CD14-positive monocyte (primary cell): ENCODE data around the gene NLRC5. TPM values are rescaled to one million over a fixed set of nuclear protein-coding genes. Genes with fewer than 3 reads are reported as not detected.

Experiments used
- DNase-seq, 3 donors: peaks; one replicate each; pipeline ENCODE4 v3.0.0-alpha.2; 2011 to 2022
- H2AFZ ChIP-seq: 2 replicates; pipeline ENCODE4 v1.6.0; 2012; ENCODE audit warnings: mild to moderate bottlenecking, low read depth, low read length, inconsistent platforms; ENCODE audit not compliant: insufficient read depth, poor library complexity, severe bottlenecking
- H3K27ac ChIP-seq, 2 donors: 1 replicate in 1 of 2; 2 replicates in 1 of 2; pipeline ENCODE4 v1.5.1; 2012 to 2013; ENCODE audit warnings: low read length in 2 of 2, control low read depth in 1 of 2, inconsistent platforms in 1 of 2, low read depth in 1 of 2, mild to moderate bottlenecking in 1 of 2
- H3K27me3 ChIP-seq, 2 donors: one replicate each; pipeline versions ENCODE4 v1.6.0 to v1.6.1; 2011 to 2013; ENCODE audit warnings: low read length in 2 of 2; ENCODE audit not compliant: control insufficient read depth in 2 of 2, insufficient read depth in 2 of 2
- H3K36me3 ChIP-seq, 2 donors: replicated peaks in 1 of 2; 1 replicate in 1 of 2; 2 replicates in 1 of 2; pipeline versions ENCODE4 v1.5.1 to v1.6.1; 2012 to 2013; ENCODE audit warnings: low read length in 2 of 2, control low read depth in 1 of 2, inconsistent platforms in 1 of 2, mild to moderate bottlenecking in 1 of 2; ENCODE audit not compliant: insufficient read depth in 2 of 2, control insufficient read depth in 1 of 2
- H3K4me1 ChIP-seq, 2 donors: 1 replicate in 1 of 2; 2 replicates in 1 of 2; pipeline versions ENCODE4 v1.5.1 to v1.6.1; 2012 to 2013; ENCODE audit warnings: low read length in 2 of 2, control low read depth in 1 of 2, inconsistent platforms in 1 of 2, mild to moderate bottlenecking in 1 of 2, moderate library complexity in 1 of 2; ENCODE audit not compliant: insufficient read depth in 2 of 2, control insufficient read depth in 1 of 2
- H3K4me2 ChIP-seq: replicated peaks from 2 replicates; pipeline ENCODE3; 2012; ENCODE audit warnings: low read length, moderate library complexity, mild to moderate bottlenecking; ENCODE audit not compliant: poor library complexity, severe bottlenecking; ENCODE audit errors: extremely low read depth
- H3K4me3 ChIP-seq, 3 experiments: fragments of 200-600 bp in 1 of 3; sonication (generic) in 1 of 3; replicated peaks in 1 of 3; 1 replicate in 2 of 3; 2 replicates in 1 of 3; pipeline ENCODE4 v1.5.1; 2011 to 2013; ENCODE audit warnings: low read length in 3 of 3, mild to moderate bottlenecking in 3 of 3, control low read depth in 2 of 3, low read depth in 2 of 3, inconsistent platforms in 1 of 3, moderate library complexity in 1 of 3
- H3K79me2 ChIP-seq: 2 replicates; pipeline ENCODE4 v1.6.0; 2012; ENCODE audit warnings: mild to moderate bottlenecking, control low read depth, inconsistent platforms, low read length, moderate library complexity; ENCODE audit not compliant: insufficient read depth
- H3K9ac ChIP-seq: 2 replicates; pipeline ENCODE4 v1.6.0; 2017; ENCODE audit warnings: low read length, mild to moderate bottlenecking; ENCODE audit not compliant: insufficient read depth, poor library complexity, severe bottlenecking
- H3K9me3 ChIP-seq, 2 donors: replicated peaks in 1 of 2; 1 replicate in 1 of 2; 2 replicates in 1 of 2; pipeline versions ENCODE4 v1.5.1 to v1.6.1; 2012 to 2013; ENCODE audit warnings: low read length in 2 of 2, control low read depth in 1 of 2; ENCODE audit not compliant: control insufficient read depth in 1 of 2, insufficient read depth in 1 of 2
- H4K20me1 ChIP-seq: 2 replicates; pipeline ENCODE4 v1.6.0; 2012; ENCODE audit warnings: mild to moderate bottlenecking, low read length, control low read depth, moderate library complexity; ENCODE audit not compliant: insufficient read depth
- H3K27ac Mint-ChIP-seq, 7 donors: one replicate each; pipeline ENCODE4 v1.8.0; 2020; ENCODE audit warnings: mild to moderate bottlenecking in 7 of 7, mixed read lengths in 7 of 7, moderate library complexity in 6 of 7, inconsistent platforms in 2 of 7
- H3K27me3 Mint-ChIP-seq, 3 donors: one replicate each; pipeline ENCODE4 v1.8.0; 2021 to 2022; ENCODE audit warnings: low read depth in 3 of 3, mild to moderate bottlenecking in 3 of 3, mixed read lengths in 3 of 3, moderate library complexity in 3 of 3, inconsistent platforms in 1 of 3
- H3K36me3 Mint-ChIP-seq, 2 donors: one replicate each; pipeline ENCODE4 v1.8.0; 2020; ENCODE audit warnings: mixed read lengths in 2 of 2, inconsistent platforms in 1 of 2, mild to moderate bottlenecking in 1 of 2
- H3K4me1 Mint-ChIP-seq: one replicate; pipeline ENCODE4 v1.8.0; 2020; ENCODE audit warnings: mild to moderate bottlenecking, mixed read lengths
- H3K4me3 Mint-ChIP-seq, 2 donors: one replicate each; pipeline ENCODE4 v1.8.0; 2020; ENCODE audit warnings: mild to moderate bottlenecking in 2 of 2, mixed read lengths in 2 of 2, moderate library complexity in 1 of 2
- H3K9me3 Mint-ChIP-seq, 7 donors: one replicate each; pipeline ENCODE4 v1.8.0; 2020 to 2022; ENCODE audit warnings: mixed read lengths in 7 of 7, mild to moderate bottlenecking in 6 of 7, moderate library complexity in 6 of 7, inconsistent platforms in 2 of 7
- CTCF ChIP-seq: fragments of 200-600 bp; IDR thresholded peaks from one replicate; pipeline ENCODE4 v1.8.0; 2022; ENCODE audit warnings: antibody characterized with exemption, mild to moderate bottlenecking
- WGBS: methylation state at CpG from one replicate; pipeline ENCODE4 v1.1.5; 2013; ENCODE audit warnings: missing lambda C conversion rate; ENCODE audit not compliant: insufficient coverage; 5-methylcytosine and 5-hydroxymethylcytosine counted together
- intact Hi-C, 2 donors: fragments of 100-400 bp; cut with micrococcal nuclease; formaldehyde crosslinking; loops; one replicate each; pipeline versions ENCODE4 v1.15.0 to v1.15.1; 2023
- polyA plus RNA-seq, 3 donors: library from polyadenylated mRNA; depleted of rRNA in 1 of 3; unstranded in 2 of 3; stranded (reverse) in 1 of 3; fragments of 300-500 nt in 2 of 3; fragments of >200 nt in 1 of 3; fragmentation: Illumina TruSeq in 2 of 3; gene quantifications; 1 replicate in 2 of 3; 2 replicates in 1 of 3; pipeline ENCODE4 v1.2.3, GENCODE V29; 2012 to 2021

NLRC5 gene
- polyA plus RNA-seq, 3 donors, result 10.3 to 171 (median 21.6) TPM

GRCh38 chr16:57130950-57131321 lies 141.6 kb downstream of the NLRC5 start:
- no peaks in the 10 kb centered on the region for H3K9me3 ChIP-seq
- H3K4me1 ChIP-seq, result no peaks in the 10 kb centered on the region
- H2AFZ ChIP-seq, result no peak overlapping the region
- H3K27ac ChIP-seq, result no peak overlapping the region
- peaks cover 39 to 81% of the 10 kb centered on the region in 2 donors for H3K36me3 ChIP-seq
- no peak overlapping the region for H3K4me2 ChIP-seq
- TF ChIP-seq CTCF, result no peak
- WGBS, result 100% methylated on average over 6 of the region's 6 CpGs
- H3K9ac ChIP-seq, result no peak overlapping the region
- DNase-seq, result no peak
- no peaks in the 10 kb centered on the region for H3K27me3 ChIP-seq
- Mint-ChIP-seq H3K4me3 (no peak overlapping the region), H3K27ac (peak overlapping the region in 2 of 7 donors; percentile 15 to 30), H3K4me1 (peaks cover 5% of the 10 kb centered on the region), H3K36me3 (peaks cover 44 to 62% of the 10 kb centered on the region in 2 donors), H3K27me3 (no peaks in the 10 kb centered on the region), H3K9me3 (no peaks in the 10 kb centered on the region)
- H3K79me2 ChIP-seq, result no peaks in the 10 kb centered on the region
- intact Hi-C loops, result no loop called here
- H4K20me1 ChIP-seq, result no peaks in the 10 kb centered on the region
- H3K4me3 ChIP-seq, result no peak overlapping the region

GRCh38 chr16:57131351-57131970 lies 142.1 kb downstream of the NLRC5 start:
- WGBS, result 89% methylated on average over 16 of the region's 17 CpGs
- no peaks in the 10 kb centered on the region for H4K20me1 ChIP-seq
- no peaks in the 10 kb centered on the region for H3K79me2 ChIP-seq
- DNase-seq, result no peak
- no peaks in the 10 kb centered on the region for H3K4me1 ChIP-seq
- no peak overlapping the region for H3K27ac ChIP-seq
- peaks cover 38 to 81% of the 10 kb centered on the region in 2 donors for H3K36me3 ChIP-seq
- no peaks in the 10 kb centered on the region for H3K27me3 ChIP-seq
- H3K4me2 ChIP-seq, result no peak overlapping the region
- H3K27ac Mint-ChIP-seq, result peak overlapping the region in 1 of 7 donors; percentile 65
- no peaks in the 10 kb centered on the region for H3K27me3 Mint-ChIP-seq
- H3K9me3 Mint-ChIP-seq, result no peaks in the 10 kb centered on the region
- H3K36me3 Mint-ChIP-seq, result peaks cover 40 to 61% of the 10 kb centered on the region in 2 donors
- H3K9me3 ChIP-seq, result no peaks in the 10 kb centered on the region
- intact Hi-C loops, result no loop called here
- H2AFZ ChIP-seq, result no peak overlapping the region
- H3K9ac ChIP-seq, result no peak overlapping the region
- no peak for TF ChIP-seq CTCF
- peaks cover 5% of the 10 kb centered on the region for H3K4me1 Mint-ChIP-seq
- no peak overlapping the region for H3K4me3 ChIP-seq
- no peak overlapping the region for H3K4me3 Mint-ChIP-seq
